CD1c-positive myeloid dendritic cell (primary cell): ENCODE results near the gene MAGIX.
A peak's percentile ranks its signal among the peaks of the same experiment; 100 is the strongest.

Source experiments
- DNase-seq: peaks from one replicate; pipeline ENCODE4 v3.0.0-alpha.2; 2016; ENCODE audit errors: extremely low spot score

Gene MAGIX

GRCh38 chrX:49204709-49205108 is 42.2 kb downstream of the MAGIX start:
- no peak for DNase-seq

DNA sequence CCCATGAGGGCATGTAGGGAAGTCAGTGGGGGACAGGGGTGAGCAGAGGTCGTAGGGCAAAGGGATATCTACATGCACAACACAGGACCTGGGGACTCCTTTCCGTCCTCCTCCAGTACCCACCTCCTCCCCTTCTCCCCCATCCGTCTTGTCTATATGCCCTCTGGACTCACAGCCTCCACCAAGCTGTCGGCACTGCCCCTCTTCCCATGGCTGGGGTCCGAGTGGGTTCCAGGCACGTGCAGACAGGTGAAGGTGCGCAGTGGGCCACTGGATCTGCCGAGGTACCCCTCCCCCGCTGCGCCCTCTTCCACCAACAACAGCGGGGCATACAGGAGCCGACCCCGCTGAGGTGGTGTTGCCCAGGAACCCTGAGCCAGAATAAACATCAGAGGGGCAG is 42.9 kb downstream of the MAGIX start:
- no peak for DNase-seq

DNA sequence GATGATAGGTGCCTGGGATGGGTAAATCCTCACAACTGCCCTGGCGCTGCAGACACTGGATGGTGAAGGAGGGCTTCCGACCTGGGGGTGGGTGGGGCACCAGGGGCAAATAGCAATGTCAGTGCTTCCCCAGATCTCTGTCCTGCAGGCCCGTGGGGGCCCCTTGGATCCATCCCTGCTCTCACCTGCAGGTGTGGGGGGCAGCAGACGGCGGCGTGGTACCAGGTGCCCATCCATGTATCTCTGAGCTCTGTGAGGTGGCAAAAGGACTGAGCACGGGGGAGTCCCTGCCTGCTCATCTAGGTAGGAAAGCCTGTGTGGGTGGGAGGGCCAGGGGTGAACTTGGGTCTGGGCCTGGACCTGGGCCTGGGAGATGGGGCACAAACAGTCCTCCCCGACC is 44.0 kb downstream of the MAGIX start:
- no peak for DNase-seq

DNA sequence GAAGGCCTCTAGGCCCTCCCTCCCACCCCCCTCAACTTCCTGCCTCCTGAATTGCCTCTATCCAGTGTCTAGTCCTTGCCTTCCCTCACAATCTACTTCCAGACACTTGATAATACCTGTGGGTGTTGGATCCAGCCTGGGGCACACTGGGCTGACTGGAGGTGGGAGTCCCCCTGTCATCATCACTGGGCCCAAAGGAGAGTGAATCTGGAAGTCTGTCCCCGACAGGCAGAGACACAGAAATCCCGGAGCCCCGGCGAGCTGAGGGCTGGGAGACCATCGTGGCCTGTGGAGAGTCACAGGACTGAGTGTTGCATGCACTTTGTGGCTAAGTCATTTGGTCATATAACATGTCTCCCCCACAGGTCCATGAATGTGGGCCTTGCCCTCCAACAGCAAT is 45.8 kb downstream of the MAGIX start:
- no peak for DNase-seq

DNA sequence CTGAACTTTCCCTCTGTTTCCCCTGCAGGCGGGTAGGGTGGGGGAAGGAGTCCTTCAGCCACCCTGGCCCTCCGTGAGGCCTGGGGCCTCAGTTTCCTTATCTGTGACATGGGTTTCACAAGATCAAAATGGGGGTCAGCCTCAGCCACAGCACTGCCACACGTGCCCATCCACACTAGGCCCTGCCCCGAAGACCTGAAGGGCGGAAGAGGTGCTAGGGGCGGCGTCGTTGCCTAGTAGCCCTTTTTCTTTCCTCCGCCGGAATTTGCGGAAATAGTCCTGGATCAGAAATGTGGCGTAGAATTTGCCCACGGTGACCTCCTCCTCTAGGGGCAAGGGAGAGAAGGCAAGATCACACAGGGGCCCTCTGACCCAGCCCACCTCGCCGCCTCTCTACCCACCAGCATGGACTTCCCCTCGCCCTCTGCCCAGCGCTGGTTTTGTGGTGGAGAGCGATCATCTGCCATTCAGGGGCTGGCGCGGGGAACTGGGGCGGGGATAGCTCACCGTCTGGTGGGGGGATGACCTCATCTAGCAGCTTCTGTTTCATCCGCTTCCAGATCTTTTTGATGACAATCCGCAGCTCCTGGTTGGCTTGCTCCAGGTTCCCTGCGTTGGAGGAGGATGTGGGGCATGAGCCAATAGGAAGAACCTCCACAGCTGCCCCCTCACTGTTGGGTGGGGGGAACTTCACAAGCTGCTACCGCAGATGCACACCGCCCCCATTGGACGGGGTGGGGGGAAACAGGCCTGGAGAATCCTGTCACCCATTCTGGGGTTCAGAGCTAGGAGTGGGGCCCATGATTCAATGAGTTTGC is 47.1 kb downstream of the MAGIX start:
- peak; percentile 52 for DNase-seq

DNA sequence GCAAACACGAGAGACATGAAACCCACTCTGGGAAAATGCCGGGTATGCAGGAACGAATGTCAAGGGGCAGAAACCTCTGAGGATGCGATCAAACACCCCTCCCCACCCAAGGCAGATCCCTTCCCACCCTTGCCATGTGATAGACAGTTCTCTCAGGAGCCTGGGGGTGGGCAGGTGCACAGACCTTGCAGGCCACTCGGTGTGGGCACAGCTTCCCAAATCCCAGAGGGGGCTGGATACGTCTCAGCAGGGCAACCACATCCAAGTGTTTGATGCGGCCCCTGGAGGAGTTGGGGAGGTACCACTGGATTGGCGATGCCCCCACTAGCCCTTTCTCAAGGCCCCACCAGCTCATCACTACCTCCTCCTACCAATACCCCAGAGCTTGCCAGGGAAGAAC is 47.8 kb downstream of the MAGIX start:
- DNase-seq: no peak

- DNase-seq: no peak
Observed at GRCh38 chrX:49211074-49211473, 48.5 kb downstream of the MAGIX start.

DNA sequence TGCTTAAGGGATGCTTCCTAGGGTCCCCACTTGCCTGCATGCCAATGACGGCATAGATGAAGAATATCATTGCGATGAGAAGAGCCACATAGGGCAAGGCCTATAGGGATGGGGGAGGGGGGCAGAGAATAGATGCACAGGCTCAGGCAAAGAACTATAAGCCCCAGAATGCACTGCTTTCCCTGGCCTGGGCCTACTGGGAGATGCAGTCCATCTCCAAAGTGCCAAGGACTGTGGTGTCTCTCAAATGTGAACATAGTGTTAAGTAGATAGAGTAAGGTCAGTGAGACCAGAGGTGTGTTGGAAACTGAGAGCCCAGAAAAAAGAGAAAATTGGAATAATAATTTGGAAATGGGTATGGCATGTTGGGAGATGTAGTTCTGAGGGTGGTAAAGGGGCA is 49.7 kb downstream of the MAGIX start:
- no peak for DNase-seq

DNA sequence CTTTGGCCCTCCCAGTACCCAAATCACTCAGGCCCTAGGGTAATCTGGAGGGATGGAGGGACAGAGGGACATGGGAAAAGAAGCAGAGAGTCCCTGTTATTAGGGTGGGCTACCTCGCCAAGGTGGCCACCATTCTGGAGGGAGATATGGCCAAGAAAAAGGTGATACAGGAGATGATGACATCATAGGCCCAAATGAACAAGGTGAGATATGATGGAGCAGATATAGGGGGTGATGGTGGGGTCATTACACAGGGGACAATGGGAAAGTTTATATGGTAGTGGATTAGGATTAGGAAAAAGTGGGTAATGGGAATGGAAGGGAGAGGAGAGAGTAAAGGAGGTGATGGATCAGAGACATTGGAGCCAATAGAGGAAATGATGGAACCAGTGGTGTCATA is 50.3 kb downstream of the MAGIX start:
- DNase-seq: no peak

- DNase-seq: no peak
Observed at GRCh38 chrX:49214416-49214815, 51.9 kb downstream of the MAGIX start.

DNA sequence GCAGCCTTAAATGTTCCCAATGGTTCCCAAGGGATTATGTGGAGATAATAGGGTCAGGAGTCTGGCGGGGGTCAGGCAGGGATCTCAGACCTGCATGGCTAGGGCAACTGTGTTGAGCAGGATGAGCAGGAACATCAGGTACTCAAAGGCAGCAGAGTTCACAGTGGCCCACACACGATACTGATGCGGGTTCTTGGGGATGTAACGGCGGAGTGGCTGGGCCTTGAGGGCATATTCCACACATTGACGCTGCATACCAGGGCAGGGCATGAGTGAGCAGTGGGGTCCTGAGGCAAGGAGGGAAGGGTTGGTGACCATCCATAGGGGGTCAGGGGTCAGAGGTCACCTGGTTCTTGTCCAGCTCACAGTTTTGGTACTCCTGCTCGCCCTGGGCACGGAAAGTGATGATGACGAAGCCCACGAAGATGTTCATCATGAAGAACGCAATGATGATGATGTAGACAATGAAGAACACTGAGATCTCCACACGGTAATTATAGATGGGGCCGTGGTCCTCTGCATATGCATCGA is 52.5 kb downstream of the MAGIX start:
- DNase-seq: no peak
